Measurements from ENCODE around the gene EIPR1. TPM values are rescaled to one million over a fixed set of nuclear protein-coding genes. Genes with fewer than 3 reads are reported as not detected.

Gene EIPR1
- total and polyA plus RNA-seq, 2 of the 4 experiments (the other 2 are of a cell fraction): 46.5 to 67.4 TPM

DNA sequence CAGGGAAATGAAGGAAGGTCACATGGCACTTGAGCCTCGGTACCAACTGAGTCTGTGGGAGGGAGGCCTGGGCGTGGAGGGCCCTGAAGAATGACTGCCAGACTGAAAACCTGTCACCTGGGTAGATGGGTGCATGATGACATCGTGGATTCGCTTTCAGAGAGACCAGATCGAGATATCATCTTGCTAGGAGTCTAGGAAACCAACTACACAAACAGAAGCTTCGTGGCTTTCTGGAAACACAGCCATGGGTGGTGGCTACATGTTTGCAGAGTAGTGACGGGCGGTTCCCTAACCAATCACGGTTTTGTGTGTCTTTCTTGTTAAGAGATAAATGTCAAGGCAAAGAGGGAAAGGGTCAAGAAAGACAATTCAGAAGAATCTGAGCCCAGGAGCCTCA lies 155.0 kb downstream of the EIPR1 start:
- 82% methylated on average over 2 of the region's 9 CpGs; no CpG with 5 or more reads in 1 of the 2 experiments for WGBS, 2 experiments (ENCODE audit: extremely low coverage in 2 of 2, insufficient read length in 1 of 2)
- Histone ChIP-seq H4K20me1 (ENCODE audit: insufficient read depth, low read length) (no peaks in the 10 kb centered on the region), H2AK9ac (replicated peaks; ENCODE audit: low read depth, low read length, poor library complexity) (no peak overlapping the region), H2BK15ac (ENCODE audit: low read depth, low read length) (no peak overlapping the region), H3K9me1 (ENCODE audit: insufficient read depth, low read length) (no peaks in the 10 kb centered on the region), H3K27ac (ENCODE audit: insufficient read depth, low read length) (no peak overlapping the region), H3K27me3 (ENCODE audit: control insufficient read depth, insufficient read depth, low read length) (no peaks in the 10 kb centered on the region), H3K9ac (ENCODE audit: low read depth, low read length) (no peak overlapping the region), H3K9me3 (ENCODE audit: control insufficient read depth, insufficient read depth, low read length) (no peaks in the 10 kb centered on the region; the same call in 1 of the 2 replicates), H3K23ac (ENCODE audit: low read depth, low read length) (no peak overlapping the region), H2BK5ac (ENCODE audit: low read depth, low read length, poor library complexity, severe bottlenecking) (no peak overlapping the region), H2BK120ac (ENCODE audit: low read depth, low read length) (no peak overlapping the region), H4K91ac (ENCODE audit: insufficient read depth, low read depth, low read length) (no peak overlapping the region), H2AK5ac (ENCODE audit: low read depth, low read length) (no peak overlapping the region), H3K4me3 (ENCODE audit: insufficient read depth, low read depth, low read length) (no peak overlapping the region), H2BK20ac (ENCODE audit: low read depth, low read length) (no peak overlapping the region), H3K56ac (ENCODE audit: extremely low read depth, insufficient read depth, low read length) (no peak overlapping the region), H4K5ac (ENCODE audit: low read depth, low read length) (no peak overlapping the region), H3K18ac (ENCODE audit: low read depth, low read length) (no peak overlapping the region), H3K79me1 (ENCODE audit: low read depth in 1 of 2, low read length in 2 of 2) (peaks cover 9 to 13% of the 10 kb centered on the region in 2 experiments; a peak in 3 of 4 replicates), H3K4me2 (ENCODE audit: low read depth, low read length) (no peak overlapping the region), H3K14ac (replicated peaks; ENCODE audit: low read depth, low read length) (no peak overlapping the region), H3K36me3 (ENCODE audit: control insufficient read depth, insufficient read depth, low read length) (no peaks in the 10 kb centered on the region), H4K8ac (ENCODE audit: low read depth in 2 of 2, low read length in 2 of 2) (no peak overlapping the region), H2AFZ (replicated peaks; ENCODE audit: low read length, poor library complexity) (no peak overlapping the region), H3K4ac (ENCODE audit: low read depth, low read length) (no peak overlapping the region), H3K4me1 (ENCODE audit: control insufficient read depth, insufficient read depth, low read length) (no peaks in the 10 kb centered on the region)
- dilution Hi-C loops (cut with HindIII; ENCODE audit: low sequenced_read_pairs, unreplicated experiment): no loop called here
- no TSS peak for BruUV-seq (replicated peaks)
- TF ChIP-seq RAD21 (IDR thresholded peaks at IDR 0.05; ENCODE audit: low read length) (no peak), BHLHE40 (IDR thresholded peaks at IDR 0.05; ENCODE audit: low read depth, low read length) (no peak), NFE2L2 (IDR thresholded peaks at IDR 0.05; ENCODE audit: low read depth, low read length) (no peak)
- DNase-seq (no peak), ATAC-seq (ENCODE audit: low read depth) (no peak)
- CTCF ChIA-PET: no interaction called here
- in situ Hi-C loops (cut with MboI; ENCODE audit: low sequenced_read_pairs): no loop called here
- intact Hi-C loops (cut with micrococcal nuclease): no loop called here
- POLR2A ChIA-PET (ENCODE audit: unreplicated experiment): no interaction called here

Data from IMR-90 (cell line).